Esophagus squamous epithelium (tissue), 4 donors: ENCODE results near the gene GEMIN5.

Source experiments
- CTCF ChIP-seq, 6 experiments: fragments of 450-650 bp in 4 of 6; fragments of 200-600 bp in 2 of 6; sonication (generic) in 2 of 6; IDR thresholded peaks; one replicate each; pipeline ENCODE4 v1.5.1; 2016 to 2019; ENCODE audit warnings: antibody characterized with exemption in 6 of 6, mild to moderate bottlenecking in 4 of 6, moderate library complexity in 4 of 6
- POLR2A ChIP-seq, 4 donors: fragments of 450-650 bp; IDR thresholded peaks; one replicate each; pipeline ENCODE4 v1.6.1; 2017; ENCODE audit warnings: antibody characterized with exemption in 4 of 4, mild to moderate bottlenecking in 4 of 4, moderate library complexity in 3 of 4

GRCh38 chr5:154896562-154897165 lies 41.3 kb downstream of the GEMIN5 start:
- TF ChIP-seq CTCF (IDR thresholded peaks at IDR 0.05) (no peak), POLR2A (IDR thresholded peaks at IDR 0.05) (no peak)
